WTC11 (cell line): ENCODE data around the gene TIMP4.

ENCODE experiments used
- IRF2 ChIP-seq: sonication (generic); formaldehyde crosslinking; IDR thresholded peaks from 2 replicates; pipeline ENCODE4 v1.8.0; 2022; ENCODE audit warnings: low read depth, missing genetic modification reagents, borderline replicate concordance
- JUN ChIP-seq: sonication (generic); formaldehyde crosslinking; IDR thresholded peaks from 2 replicates; pipeline ENCODE4 v1.8.0; 2023; ENCODE audit warnings: mild to moderate bottlenecking, missing genetic modification reagents
- MXD4 ChIP-seq: fragments of 250-450 bp; sonication (Bioruptor Pico); IDR thresholded peaks from 2 replicates; pipeline ENCODE4 v1.8.0; 2021; ENCODE audit warnings: mild to moderate bottlenecking, moderate library complexity, borderline replicate concordance
- NFYB ChIP-seq: sonication (generic); formaldehyde crosslinking; conservative IDR thresholded peaks from 2 replicates; pipeline ENCODE4 v1.8.0; 2022; ENCODE audit warnings: low read depth, missing genetic modification reagents
- NR3C1 ChIP-seq: sonication (generic); formaldehyde crosslinking; conservative IDR thresholded peaks from 2 replicates; pipeline ENCODE4 v1.8.1; 2023; ENCODE audit warnings: low read depth, mild to moderate bottlenecking, missing genetic modification reagents
- SP1 ChIP-seq: sonication (generic); formaldehyde crosslinking; conservative IDR thresholded peaks from 2 replicates; pipeline ENCODE4 v1.8.1; 2022; ENCODE audit warnings: missing genetic modification reagents
- ZNF138 ChIP-seq: sonication (generic); formaldehyde crosslinking; conservative IDR thresholded peaks from 2 replicates; pipeline ENCODE4 v1.8.1; 2022; ENCODE audit warnings: mild to moderate bottlenecking, moderate library complexity, missing genetic modification reagents
- TF ChIP-seq, protein P1 (sequence below): fragments of 200-600 bp; IDR thresholded peaks from 2 replicates; pipeline ENCODE4 v1.8.0; 2022; ENCODE audit warnings: antibody characterized with exemption
- TF ChIP-seq, protein P2 (sequence below): sonication (generic); formaldehyde crosslinking; IDR thresholded peaks from 2 replicates; pipeline ENCODE4 v1.8.0; 2022; ENCODE audit warnings: mild to moderate bottlenecking, missing genetic modification reagents
- TF ChIP-seq, protein P3 (sequence below): sonication (generic); formaldehyde crosslinking; IDR thresholded peaks from 2 replicates; pipeline ENCODE4 v1.8.0; 2022; ENCODE audit warnings: mild to moderate bottlenecking, missing genetic modification reagents
- TF ChIP-seq, protein P4 (sequence below): sonication (generic); formaldehyde crosslinking; IDR thresholded peaks from 2 replicates; pipeline ENCODE4 v1.8.1; 2023; ENCODE audit warnings: mild to moderate bottlenecking, missing genetic modification reagents, moderate library complexity

DNA sequence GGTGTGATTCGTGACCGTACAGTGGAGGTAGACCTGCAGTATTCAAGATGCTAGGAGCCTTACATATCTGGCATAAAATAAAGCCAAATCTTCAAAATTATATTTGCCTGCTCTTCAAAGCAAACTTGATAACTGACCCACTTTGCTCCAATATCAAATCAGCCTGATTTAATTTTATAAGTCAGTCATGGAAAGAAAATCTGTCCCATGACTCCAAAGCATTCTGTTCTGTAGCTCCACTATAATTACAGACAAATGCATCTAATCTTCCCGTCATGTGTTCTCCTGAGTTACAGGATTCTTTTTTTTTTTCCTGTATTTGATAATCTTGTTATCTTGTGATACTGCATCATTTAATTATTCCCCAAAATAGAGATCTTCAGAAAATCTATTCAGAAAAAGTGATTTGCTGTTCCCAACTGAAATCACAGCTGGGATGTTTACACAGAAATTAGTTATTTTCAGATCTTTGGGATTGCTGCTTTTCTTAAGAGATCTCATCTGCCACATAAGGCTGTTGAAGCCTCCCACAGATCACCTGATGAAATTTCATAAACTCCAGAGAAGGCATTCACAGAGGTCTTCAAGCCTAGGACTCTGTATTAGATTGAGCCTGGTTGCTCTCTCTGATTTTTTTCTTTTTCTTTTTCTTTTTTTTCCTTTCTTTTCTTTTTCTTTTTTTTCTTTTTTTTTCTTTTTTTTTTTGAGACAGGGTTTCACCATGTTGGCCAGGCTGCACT is 27.2 kb downstream of the TIMP4 start:
- TF ChIP-seq, protein P1, sequence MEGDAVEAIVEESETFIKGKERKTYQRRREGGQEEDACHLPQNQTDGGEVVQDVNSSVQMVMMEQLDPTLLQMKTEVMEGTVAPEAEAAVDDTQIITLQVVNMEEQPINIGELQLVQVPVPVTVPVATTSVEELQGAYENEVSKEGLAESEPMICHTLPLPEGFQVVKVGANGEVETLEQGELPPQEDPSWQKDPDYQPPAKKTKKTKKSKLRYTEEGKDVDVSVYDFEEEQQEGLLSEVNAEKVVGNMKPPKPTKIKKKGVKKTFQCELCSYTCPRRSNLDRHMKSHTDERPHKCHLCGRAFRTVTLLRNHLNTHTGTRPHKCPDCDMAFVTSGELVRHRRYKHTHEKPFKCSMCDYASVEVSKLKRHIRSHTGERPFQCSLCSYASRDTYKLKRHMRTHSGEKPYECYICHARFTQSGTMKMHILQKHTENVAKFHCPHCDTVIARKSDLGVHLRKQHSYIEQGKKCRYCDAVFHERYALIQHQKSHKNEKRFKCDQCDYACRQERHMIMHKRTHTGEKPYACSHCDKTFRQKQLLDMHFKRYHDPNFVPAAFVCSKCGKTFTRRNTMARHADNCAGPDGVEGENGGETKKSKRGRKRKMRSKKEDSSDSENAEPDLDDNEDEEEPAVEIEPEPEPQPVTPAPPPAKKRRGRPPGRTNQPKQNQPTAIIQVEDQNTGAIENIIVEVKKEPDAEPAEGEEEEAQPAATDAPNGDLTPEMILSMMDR = no peak
- no peak for TF ChIP-seq NFYB (CRISPR knock-in tag)
- no peak for TF ChIP-seq JUN (CRISPR knock-in tag)
- TF ChIP-seq, protein P2, sequence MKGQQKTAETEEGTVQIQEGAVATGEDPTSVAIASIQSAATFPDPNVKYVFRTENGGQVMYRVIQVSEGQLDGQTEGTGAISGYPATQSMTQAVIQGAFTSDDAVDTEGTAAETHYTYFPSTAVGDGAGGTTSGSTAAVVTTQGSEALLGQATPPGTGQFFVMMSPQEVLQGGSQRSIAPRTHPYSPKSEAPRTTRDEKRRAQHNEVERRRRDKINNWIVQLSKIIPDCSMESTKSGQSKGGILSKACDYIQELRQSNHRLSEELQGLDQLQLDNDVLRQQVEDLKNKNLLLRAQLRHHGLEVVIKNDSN (CRISPR knock-in tag) = no peak
- no peak for TF ChIP-seq NR3C1 (CRISPR knock-in tag)
- TF ChIP-seq, protein P3, sequence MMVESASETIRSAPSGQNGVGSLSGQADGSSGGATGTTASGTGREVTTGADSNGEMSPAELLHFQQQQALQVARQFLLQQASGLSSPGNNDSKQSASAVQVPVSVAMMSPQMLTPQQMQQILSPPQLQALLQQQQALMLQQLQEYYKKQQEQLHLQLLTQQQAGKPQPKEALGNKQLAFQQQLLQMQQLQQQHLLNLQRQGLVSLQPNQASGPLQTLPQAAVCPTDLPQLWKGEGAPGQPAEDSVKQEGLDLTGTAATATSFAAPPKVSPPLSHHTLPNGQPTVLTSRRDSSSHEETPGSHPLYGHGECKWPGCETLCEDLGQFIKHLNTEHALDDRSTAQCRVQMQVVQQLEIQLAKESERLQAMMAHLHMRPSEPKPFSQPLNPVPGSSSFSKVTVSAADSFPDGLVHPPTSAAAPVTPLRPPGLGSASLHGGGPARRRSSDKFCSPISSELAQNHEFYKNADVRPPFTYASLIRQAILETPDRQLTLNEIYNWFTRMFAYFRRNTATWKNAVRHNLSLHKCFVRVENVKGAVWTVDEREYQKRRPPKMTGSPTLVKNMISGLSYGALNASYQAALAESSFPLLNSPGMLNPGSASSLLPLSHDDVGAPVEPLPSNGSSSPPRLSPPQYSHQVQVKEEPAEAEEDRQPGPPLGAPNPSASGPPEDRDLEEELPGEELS (CRISPR knock-in tag) = no peak
- TF ChIP-seq, protein P4, sequence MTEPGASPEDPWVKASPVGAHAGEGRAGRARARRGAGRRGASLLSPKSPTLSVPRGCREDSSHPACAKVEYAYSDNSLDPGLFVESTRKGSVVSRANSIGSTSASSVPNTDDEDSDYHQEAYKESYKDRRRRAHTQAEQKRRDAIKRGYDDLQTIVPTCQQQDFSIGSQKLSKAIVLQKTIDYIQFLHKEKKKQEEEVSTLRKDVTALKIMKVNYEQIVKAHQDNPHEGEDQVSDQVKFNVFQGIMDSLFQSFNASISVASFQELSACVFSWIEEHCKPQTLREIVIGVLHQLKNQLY (CRISPR knock-in tag) = no peak
- TF ChIP-seq ZNF138 (CRISPR knock-in tag) = no peak
- no peak for TF ChIP-seq MXD4 (CRISPR knock-in tag)
- no peak for TF ChIP-seq IRF2 (CRISPR knock-in tag)
- TF ChIP-seq SP1 = no peak
